Stimulated activated CD8-positive, alpha-beta memory T cell treated with anti-CD3 and anti-CD28 coated beads, Interleukin-12 subunit alpha, Interleukin-12 subunit beta, amount 100 ng/mL, for 24 hours (primary cell): ENCODE measurements around the gene MAP2K3.
"Not testable (repeated sequence)": the region's sequence is repeated elsewhere in the genome, so short reads cannot be mapped to it uniquely, and the experiment has no call there.

Source experiments
- DNase-seq: peaks from one replicate; pipeline ENCODE4 v3.0.0-alpha.2; 2020; ENCODE audit errors: extremely low read depth

The MAP2K3 gene

GRCh38 chr17:21310061-21310765 is 25.7 kb downstream of the MAP2K3 start:
- not testable (repeated sequence) for DNase-seq

GRCh38 chr17:21310766-21311602 is 26.5 kb downstream of the MAP2K3 start:
- not testable (repeated sequence) for DNase-seq

- no peak for DNase-seq
These were observed 28.8 kb downstream of the MAP2K3 start for GRCh38 chr17:21313320-21313719.

GRCh38 chr17:21313761-21314160 is 29.2 kb downstream of the MAP2K3 start:
- not testable (repeated sequence) for DNase-seq

GRCh38 chr17:21314261-21314664 is 29.8 kb downstream of the MAP2K3 start:
- DNase-seq = not testable (repeated sequence)

DNA sequence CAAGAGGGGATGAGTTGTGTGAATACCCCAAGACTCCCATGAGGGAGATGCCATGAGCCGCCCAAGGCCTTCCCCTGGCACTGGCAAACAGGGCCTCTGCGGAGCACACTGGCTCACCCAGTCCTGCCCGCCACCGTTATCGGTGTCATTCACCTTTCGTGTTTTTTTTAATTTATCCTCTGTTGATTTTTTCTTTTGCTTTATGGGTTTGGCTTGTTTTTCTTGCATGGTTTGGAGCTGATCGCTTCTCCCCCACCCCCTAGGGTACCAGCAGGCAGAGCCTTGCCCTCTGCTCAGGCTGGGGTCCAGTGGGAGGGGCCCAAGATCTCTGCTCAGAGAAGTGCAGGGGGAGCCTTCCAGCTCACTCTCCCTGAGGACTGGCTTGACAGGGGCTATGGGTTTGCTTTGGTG is 30.2 kb downstream of the MAP2K3 start:
- DNase-seq = not testable (repeated sequence)

GRCh38 chr17:21315246-21316000 is 30.9 kb downstream of the MAP2K3 start:
- not testable (repeated sequence) for DNase-seq

- DNase-seq = not testable (repeated sequence)
These were observed 31.8 kb downstream of the MAP2K3 start for GRCh38 chr17:21316212-21316886.

DNA sequence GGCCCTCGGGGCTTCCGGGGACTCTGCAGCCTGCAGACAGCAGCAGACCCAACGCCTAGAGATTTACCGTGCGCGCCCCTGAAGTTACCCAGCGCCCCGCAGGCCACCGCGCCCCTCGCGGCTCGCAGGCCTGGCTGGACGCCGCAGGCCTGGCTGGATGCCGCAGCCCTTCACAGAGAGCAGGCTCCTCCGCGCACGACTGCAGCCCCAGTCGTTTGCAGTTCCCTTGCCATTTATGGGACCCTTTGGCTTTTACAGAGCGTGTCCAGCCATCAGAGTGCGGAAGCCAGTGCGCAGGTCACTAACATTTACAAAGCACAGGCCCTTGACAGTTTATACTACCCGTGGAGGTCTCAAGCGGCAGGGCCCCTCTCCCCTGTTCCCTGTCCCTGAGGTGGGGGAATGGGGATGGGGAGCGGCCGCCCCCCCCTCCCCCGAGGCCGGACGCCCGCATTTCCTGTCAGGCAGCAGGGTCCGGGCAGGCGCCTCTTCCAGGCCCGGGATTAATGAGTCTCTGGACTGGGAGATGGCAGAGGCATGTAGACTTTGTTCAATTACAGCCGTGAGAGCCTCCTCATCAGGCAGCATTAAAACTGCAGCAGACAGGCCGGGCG is 32.5 kb downstream of the MAP2K3 start:
- DNase-seq = not testable (repeated sequence)

DNA sequence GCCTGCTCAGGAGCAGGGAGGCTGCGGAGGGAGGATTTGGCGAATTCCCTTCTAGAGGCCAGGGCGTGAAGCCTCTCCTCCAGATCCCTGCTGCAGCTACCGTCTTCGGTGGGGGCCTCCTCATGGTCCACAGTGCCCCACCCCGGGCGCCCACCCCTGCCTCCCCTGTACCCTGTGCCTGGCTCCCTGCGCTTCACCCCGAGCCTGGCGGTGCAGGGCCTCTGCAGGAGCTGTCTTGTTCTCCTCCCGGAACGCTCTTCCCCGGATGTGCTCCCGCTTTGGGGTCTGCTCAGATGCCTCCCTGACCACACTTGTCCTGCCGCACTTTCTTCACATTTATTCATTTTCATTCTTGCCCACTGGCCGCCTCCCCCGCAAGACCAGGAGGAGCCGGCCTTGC is 33.3 kb downstream of the MAP2K3 start:
- not testable (repeated sequence) for DNase-seq

- DNase-seq = no peak
These were observed 33.9 kb downstream of the MAP2K3 start for GRCh38 chr17:21318439-21318838.

GRCh38 chr17:21318856-21319255 is 34.3 kb downstream of the MAP2K3 start:
- not testable (repeated sequence) for DNase-seq

- not testable (repeated sequence) for DNase-seq
These were observed 34.7 kb downstream of the MAP2K3 start for GRCh38 chr17:21319256-21319655.

DNA sequence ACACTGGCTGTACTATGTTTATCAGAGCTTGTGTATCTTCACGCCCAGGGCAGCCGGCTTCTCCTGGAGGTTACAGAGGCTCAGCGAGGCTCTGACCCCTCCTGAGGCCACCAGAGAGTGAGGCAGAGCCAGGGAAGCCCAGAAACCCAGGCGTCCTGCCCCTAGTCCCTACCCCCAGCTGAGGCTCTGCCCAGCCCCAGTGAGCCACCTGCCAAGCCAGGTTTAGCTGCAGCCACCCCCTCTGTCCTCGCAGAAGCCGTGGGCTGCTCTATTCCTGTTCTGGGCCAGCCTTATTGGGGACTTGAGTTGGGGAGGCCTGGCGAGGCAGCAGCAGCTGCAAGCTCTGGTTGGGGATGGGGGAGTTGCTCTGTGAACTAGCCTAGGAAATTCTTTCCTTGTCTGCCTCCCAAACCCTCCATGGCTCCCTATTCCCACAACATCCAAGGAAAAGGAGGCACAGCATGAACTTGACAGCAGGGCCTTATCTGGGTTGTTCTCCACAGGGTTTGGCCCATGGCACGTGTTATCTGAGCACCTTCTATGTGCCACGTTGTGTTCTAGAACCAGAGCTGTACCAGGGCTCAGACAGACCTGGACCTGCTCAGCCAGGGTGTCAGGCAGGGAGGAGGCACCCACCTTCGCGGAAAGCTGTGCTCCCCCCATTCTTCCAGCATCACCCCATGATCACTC is 35.3 kb downstream of the MAP2K3 start:
- DNase-seq = not testable (repeated sequence)

DNA sequence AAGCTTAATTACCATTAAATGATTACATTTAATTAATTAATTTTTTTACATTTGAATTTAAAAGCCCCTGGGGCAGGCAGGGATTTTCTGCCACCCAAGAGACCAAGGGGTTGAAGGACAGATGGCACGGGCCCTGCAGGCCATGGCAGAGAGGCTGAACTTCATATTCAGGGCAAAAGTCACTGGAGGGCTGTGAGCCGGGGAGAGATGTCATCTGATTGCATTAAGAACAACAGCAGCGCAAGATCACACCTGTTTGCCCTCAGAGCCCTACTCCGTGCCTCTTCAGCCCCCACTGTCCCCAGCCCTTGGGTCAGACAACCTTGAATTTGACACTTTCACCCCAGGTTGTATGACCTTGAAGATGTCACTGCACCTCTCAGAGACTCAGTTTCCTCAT is 35.9 kb downstream of the MAP2K3 start:
- not testable (repeated sequence) for DNase-seq

DNA sequence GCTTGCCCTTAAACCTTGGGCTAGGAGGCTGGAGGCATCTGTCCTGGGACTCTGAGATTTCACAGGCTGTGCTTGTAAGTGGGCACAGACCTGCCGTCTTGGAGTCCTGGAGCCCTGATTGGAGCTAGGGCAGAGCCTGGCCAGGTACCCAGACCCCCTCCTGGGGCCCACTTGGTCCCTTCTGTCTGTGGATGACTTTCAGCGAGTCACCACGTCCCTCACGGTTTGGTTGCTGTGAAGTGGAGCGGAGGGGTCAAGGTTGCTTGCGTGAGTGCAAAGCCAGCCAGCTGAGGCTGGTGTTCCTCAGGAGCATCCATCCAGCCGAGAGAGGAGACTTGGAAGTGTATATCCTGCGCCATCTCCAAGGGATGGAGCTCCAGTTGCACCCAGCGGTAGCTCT is 36.5 kb downstream of the MAP2K3 start:
- not testable (repeated sequence) for DNase-seq

DNA sequence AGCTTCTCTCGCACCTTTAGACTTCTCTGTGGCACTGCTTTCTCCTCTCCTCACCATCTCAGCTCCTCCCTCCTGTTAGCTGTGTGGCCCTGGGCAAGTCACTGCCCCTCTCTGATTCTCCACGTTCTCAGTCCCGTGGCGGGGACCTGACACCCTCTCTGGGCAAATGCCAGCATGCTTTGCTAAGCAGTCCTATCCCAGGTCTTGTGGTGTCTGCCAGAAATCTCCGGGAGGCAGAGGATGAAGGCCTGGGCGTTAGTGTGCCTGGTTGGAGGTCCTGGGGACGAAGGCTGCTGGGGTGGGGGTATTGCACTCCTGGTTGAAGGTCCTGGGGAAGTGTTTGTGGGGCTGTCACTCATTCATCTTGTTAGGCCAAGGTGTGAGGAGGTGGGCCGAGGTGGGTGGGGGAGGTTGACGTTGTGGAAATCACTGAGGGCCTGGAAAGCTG is 37.3 kb downstream of the MAP2K3 start:
- DNase-seq = not testable (repeated sequence)

DNA sequence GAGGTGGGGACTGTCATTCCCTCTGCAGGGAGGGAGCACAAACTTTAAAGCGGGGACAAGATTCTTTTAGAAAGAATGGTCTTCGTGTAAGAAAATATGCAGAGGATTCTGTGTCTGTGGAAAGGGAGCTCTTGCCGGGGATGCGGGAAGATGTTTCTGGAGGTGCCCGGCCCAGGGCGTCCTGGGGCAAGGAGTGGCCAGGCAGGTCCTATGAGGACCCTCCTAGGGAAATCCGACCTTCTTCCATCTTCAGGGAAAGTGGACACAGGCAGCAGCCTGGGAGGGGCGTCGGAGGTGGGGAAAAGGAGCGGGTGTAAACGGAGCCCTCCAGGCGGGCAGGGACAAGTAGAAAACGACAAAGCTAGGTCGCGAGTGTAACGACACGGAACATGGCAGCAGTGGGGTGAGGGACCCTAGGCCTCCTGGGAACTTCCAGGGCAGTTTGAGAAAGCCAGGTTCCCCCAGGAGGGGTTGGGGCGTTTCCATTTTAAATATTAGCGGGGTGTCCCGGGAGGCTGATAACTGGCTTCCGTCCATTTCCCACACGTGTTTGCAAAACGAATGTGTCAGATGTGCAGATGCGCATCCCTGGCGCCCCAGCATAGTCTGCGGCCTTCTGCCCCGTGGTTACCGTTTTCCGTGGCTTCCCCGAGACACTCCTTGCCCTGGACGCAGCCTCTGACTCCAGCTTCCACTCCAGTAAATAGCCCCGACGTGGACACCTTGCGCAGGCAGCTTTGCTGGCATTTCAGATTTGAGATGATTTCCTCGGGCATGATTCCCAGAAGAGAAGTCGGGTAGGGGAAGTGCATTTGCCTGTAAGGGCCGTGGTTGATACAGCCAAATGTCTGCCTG is 39.0 kb downstream of the MAP2K3 start:
- DNase-seq = not testable (repeated sequence)

GRCh38 chr17:21324741-21325140 is 40.2 kb downstream of the MAP2K3 start:
- not testable (repeated sequence) for DNase-seq
